ENCODE results near the gene ISG15. TPM values are rescaled to one million over a fixed set of nuclear protein-coding genes. Genes with fewer than 3 reads are reported as not detected.

ISG15 gene
- total and polyA plus RNA-seq, 2 of the 13 experiments (the other 11 are each of a cell fraction or from before 2014, with no cell fraction given) = 42.1 to 54.9 TPM

DNA sequence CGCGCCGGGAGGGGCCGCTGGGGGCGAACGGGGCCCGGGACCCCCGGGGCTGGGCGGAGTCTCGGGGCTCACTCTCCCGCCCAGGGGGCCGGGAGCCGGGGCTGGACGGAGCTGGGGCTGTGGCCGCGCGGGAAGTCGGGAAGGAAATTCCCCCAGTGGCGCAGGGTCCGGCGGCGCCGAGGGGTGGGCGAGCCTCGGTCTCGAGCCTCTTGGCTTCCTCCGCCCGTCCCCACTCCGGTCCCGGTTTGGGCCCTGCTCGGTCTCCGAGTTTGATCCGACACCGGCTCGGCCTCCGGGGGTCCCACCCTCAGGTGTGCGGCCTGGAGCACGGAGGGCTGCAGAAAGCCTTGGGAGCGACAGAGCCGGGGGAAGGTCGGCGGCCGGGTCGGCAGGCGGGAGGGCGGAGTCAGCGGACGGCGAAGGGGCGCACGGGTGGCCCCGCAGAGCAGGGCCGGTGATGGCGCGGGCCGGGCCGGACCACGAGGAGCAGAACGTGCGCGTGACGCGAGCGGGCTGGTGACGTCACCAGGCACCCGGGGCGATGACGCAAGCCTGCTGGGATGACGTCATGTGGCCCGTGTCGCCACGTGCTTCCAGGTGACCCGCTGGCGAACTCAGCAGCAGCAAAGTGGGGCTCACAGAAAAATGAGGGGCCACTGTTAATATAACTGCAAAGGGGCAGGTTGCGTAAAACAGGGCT lies 12.8 kb upstream of the ISG15 start (continued):
- TF ChIP-seq, protein P1, sequence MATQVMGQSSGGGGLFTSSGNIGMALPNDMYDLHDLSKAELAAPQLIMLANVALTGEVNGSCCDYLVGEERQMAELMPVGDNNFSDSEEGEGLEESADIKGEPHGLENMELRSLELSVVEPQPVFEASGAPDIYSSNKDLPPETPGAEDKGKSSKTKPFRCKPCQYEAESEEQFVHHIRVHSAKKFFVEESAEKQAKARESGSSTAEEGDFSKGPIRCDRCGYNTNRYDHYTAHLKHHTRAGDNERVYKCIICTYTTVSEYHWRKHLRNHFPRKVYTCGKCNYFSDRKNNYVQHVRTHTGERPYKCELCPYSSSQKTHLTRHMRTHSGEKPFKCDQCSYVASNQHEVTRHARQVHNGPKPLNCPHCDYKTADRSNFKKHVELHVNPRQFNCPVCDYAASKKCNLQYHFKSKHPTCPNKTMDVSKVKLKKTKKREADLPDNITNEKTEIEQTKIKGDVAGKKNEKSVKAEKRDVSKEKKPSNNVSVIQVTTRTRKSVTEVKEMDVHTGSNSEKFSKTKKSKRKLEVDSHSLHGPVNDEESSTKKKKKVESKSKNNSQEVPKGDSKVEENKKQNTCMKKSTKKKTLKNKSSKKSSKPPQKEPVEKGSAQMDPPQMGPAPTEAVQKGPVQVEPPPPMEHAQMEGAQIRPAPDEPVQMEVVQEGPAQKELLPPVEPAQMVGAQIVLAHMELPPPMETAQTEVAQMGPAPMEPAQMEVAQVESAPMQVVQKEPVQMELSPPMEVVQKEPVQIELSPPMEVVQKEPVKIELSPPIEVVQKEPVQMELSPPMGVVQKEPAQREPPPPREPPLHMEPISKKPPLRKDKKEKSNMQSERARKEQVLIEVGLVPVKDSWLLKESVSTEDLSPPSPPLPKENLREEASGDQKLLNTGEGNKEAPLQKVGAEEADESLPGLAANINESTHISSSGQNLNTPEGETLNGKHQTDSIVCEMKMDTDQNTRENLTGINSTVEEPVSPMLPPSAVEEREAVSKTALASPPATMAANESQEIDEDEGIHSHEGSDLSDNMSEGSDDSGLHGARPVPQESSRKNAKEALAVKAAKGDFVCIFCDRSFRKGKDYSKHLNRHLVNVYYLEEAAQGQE (IDR thresholded peaks at IDR 0.05; ENCODE audit: borderline replicate concordance in 1 of 2, low read depth in 1 of 2, low read length in 2 of 2) = no peak
- TF ChIP-seq, protein P2, sequence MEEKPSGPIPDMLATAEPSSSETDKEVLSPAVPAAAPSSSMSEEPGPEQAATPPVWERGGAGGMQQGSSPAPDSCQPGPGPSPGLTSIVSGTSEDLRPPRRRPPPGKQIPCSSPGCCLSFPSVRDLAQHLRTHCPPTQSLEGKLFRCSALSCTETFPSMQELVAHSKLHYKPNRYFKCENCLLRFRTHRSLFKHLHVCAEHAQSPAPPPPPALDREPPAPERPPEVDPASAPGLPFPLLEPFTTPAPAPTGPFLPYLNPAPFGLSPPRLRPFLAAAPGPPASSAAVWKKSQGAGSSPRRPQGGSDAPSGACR (CRISPR knock-in tag; IDR thresholded peaks at IDR 0.05) = peak; percentile 83; the same call in 1 of the 2 replicates
- peak; percentile 81 for TF ChIP-seq ZNF605 (CRISPR knock-in tag; IDR thresholded peaks at IDR 0.05)
- 0 out of 2 replicates have a peak, but pooled peaks have one; percentile 75 for TF ChIP-seq ZNF674 (CRISPR knock-in tag; IDR thresholded peaks at IDR 0.05; ENCODE audit: low read depth)
- TF ChIP-seq SALL1 (CRISPR knock-in tag; IDR thresholded peaks at IDR 0.05) = peak; percentile 65
- 0 out of 2 replicates have a peak, but pooled peaks have one; percentile 31 for TF ChIP-seq ZNF510 (CRISPR knock-in tag; IDR thresholded peaks at IDR 0.05; ENCODE audit: low read depth)
- TF ChIP-seq, protein P3, sequence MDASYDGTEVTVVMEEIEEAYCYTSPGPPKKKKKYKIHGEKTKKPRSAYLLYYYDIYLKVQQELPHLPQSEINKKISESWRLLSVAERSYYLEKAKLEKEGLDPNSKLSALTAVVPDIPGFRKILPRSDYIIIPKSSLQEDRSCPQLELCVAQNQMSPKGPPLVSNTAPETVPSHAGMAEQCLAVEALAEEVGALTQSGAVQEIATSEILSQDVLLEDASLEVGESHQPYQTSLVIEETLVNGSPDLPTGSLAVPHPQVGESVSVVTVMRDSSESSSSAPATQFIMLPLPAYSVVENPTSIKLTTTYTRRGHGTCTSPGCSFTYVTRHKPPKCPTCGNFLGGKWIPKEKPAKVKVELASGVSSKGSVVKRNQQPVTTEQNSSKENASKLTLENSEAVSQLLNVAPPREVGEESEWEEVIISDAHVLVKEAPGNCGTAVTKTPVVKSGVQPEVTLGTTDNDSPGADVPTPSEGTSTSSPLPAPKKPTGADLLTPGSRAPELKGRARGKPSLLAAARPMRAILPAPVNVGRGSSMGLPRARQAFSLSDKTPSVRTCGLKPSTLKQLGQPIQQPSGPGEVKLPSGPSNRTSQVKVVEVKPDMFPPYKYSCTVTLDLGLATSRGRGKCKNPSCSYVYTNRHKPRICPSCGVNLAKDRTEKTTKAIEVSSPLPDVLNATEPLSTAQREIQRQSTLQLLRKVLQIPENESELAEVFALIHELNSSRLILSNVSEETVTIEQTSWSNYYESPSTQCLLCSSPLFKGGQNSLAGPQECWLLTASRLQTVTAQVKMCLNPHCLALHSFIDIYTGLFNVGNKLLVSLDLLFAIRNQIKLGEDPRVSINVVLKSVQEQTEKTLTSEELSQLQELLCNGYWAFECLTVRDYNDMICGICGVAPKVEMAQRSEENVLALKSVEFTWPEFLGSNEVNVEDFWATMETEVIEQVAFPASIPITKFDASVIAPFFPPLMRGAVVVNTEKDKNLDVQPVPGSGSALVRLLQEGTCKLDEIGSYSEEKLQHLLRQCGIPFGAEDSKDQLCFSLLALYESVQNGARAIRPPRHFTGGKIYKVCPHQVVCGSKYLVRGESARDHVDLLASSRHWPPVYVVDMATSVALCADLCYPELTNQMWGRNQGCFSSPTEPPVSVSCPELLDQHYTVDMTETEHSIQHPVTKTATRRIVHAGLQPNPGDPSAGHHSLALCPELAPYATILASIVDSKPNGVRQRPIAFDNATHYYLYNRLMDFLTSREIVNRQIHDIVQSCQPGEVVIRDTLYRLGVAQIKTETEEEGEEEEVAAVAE (CRISPR knock-in tag; IDR thresholded peaks at IDR 0.05; ENCODE audit: borderline replicate concordance) = 0 out of 2 replicates have a peak, but pooled peaks have one; percentile 27
- TF ChIP-seq ZNF20 (CRISPR knock-in tag; IDR thresholded peaks at IDR 0.05) = no peak
- TF ChIP-seq, protein P4, sequence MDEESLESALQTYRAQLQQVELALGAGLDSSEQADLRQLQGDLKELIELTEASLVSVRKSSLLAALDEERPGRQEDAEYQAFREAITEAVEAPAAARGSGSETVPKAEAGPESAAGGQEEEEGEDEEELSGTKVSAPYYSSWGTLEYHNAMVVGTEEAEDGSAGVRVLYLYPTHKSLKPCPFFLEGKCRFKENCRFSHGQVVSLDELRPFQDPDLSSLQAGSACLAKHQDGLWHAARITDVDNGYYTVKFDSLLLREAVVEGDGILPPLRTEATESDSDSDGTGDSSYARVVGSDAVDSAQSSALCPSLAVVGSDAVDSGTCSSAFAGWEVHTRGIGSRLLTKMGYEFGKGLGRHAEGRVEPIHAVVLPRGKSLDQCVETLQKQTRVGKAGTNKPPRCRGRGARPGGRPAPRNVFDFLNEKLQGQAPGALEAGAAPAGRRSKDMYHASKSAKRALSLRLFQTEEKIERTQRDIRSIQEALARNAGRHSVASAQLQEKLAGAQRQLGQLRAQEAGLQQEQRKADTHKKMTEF (CRISPR knock-in tag; IDR thresholded peaks at IDR 0.05) = peak; percentile 97
- peak; percentile 34; the same call in 1 of the 2 replicates for TF ChIP-seq NCOA1 (CRISPR knock-in tag; IDR thresholded peaks at IDR 0.05)
- TF ChIP-seq, protein P5, sequence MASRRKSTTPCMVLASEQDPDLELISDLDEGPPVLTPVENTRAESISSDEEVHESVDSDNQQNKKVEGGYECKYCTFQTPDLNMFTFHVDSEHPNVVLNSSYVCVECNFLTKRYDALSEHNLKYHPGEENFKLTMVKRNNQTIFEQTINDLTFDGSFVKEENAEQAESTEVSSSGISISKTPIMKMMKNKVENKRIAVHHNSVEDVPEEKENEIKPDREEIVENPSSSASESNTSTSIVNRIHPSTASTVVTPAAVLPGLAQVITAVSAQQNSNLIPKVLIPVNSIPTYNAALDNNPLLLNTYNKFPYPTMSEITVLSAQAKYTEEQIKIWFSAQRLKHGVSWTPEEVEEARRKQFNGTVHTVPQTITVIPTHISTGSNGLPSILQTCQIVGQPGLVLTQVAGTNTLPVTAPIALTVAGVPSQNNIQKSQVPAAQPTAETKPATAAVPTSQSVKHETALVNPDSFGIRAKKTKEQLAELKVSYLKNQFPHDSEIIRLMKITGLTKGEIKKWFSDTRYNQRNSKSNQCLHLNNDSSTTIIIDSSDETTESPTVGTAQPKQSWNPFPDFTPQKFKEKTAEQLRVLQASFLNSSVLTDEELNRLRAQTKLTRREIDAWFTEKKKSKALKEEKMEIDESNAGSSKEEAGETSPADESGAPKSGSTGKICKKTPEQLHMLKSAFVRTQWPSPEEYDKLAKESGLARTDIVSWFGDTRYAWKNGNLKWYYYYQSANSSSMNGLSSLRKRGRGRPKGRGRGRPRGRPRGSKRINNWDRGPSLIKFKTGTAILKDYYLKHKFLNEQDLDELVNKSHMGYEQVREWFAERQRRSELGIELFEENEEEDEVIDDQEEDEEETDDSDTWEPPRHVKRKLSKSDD (CRISPR knock-in tag; IDR thresholded peaks at IDR 0.05; ENCODE audit: low read depth) = peak; percentile 100
- TF ChIP-seq NR2F1 (CRISPR knock-in tag; IDR thresholded peaks at IDR 0.05) = no peak
- peak; percentile 96 for TF ChIP-seq CEBPB (IDR thresholded peaks at IDR 0.05; ENCODE audit: borderline replicate concordance, low read depth, low read length)

All from HepG2 (cell line).